HepG2 (cell line): ENCODE data around the gene TNNT3. TPM values are rescaled to one million over a fixed set of nuclear protein-coding genes. Genes with fewer than 3 reads are reported as not detected.

ENCODE experiments used
- ATAC-seq: fragments of 200-7000 bp; cut with Tn5 transposase; 3 replicates; pipeline ENCODE4 v1.9.1; 2020; ENCODE audit warnings: mild to moderate bottlenecking, moderate library complexity
- BruUV-seq: library from RNA; stranded (reverse); fragments of 400-500 nt; replicated peaks from 2 replicates; lab custom pipeline; 2021; lab: Mats Ljungman, UMichigan
- CTCF ChIA-PET: fragments of 300-600 bp; formaldehyde crosslinking; extraction: SDS; loops from one replicate; lab custom pipeline; 2021; ENCODE audit warnings: low total read pairs, inconsistent platforms, low intra/inter-chr PET ratio; lab: Yijun Ruan, JAX
- POLR2A ChIA-PET: fragments of 350-600 bp; sonication (Branson Sonifier 250); formaldehyde crosslinking; loops from one replicate; lab custom pipeline; 2020; ENCODE audit warnings: antibody characterized with exemption, inconsistent platforms; lab: Yijun Ruan, JAX
- DNase-seq: peaks from one replicate; pipeline ENCODE4 v3.0.0-alpha.2; 2015; ENCODE audit warnings: low spot score
- FAIRE-seq: peaks from 3 replicates; lab custom pipeline; 2011; peaks lifted over from hg19 to GRCh38; lab: Jason Lieb, UNC
- H2AFZ ChIP-seq: one replicate; pipeline ENCODE4 v1.6.1; 2011; ENCODE audit warnings: low read length, inconsistent platforms
- H3K27ac ChIP-seq: fragments of 300-600 bp; 3 replicates; pipeline ENCODE4 v1.8.0; 2011; ENCODE audit warnings: mixed run types, mild to moderate bottlenecking, mixed read lengths, low read length, inconsistent platforms; ENCODE audit not compliant: insufficient read depth; ENCODE audit errors: extremely low read length
- H3K27me3 ChIP-seq, 2 experiments: fragments of 200-600 bp in 1 of 2; 2 replicates in 1 of 2; 3 replicates in 1 of 2; pipeline versions ENCODE4 v1.6.0 to v1.8.0; 2011; ENCODE audit warnings: low read length in 2 of 2, mild to moderate bottlenecking in 2 of 2, moderate library complexity in 2 of 2, inconsistent platforms in 1 of 2; ENCODE audit not compliant: insufficient read depth in 2 of 2, control insufficient read depth in 1 of 2
- H3K36me3 ChIP-seq, 2 experiments: fragments of 200-600 bp in 1 of 2; replicated peaks in 1 of 2; 2 replicates in 1 of 2; 3 replicates in 1 of 2; pipeline versions ENCODE4 v1.5.1 to v1.8.0; 2011; ENCODE audit warnings: low read length in 2 of 2, inconsistent platforms in 1 of 2; ENCODE audit not compliant: insufficient read depth in 2 of 2, control insufficient read depth in 1 of 2
- H3K4me1 ChIP-seq: 2 replicates; pipeline ENCODE4 v1.5.1; 2012; ENCODE audit warnings: low read length, inconsistent platforms; ENCODE audit not compliant: insufficient read depth
- H3K4me2 ChIP-seq: 2 replicates; pipeline ENCODE4 v1.6.0; 2011; ENCODE audit warnings: low read depth, low read length, inconsistent platforms
- H3K4me3 ChIP-seq, 3 experiments: fragments of 200-600 bp in 1 of 3; sonication (generic), shearing (Covaris generic) in 1 of 3; replicated peaks in 1 of 3; 2 replicates each; pipeline ENCODE4 v1.5.1; 2011 to 2016; ENCODE audit warnings: low read length in 3 of 3, inconsistent platforms in 2 of 3, low read depth in 2 of 3, mild to moderate bottlenecking in 2 of 3, control low read depth in 1 of 3, mixed read lengths in 1 of 3; ENCODE audit not compliant: insufficient read depth in 1 of 3
- H3K79me2 ChIP-seq: one replicate; pipeline ENCODE4 v1.6.1; 2011; ENCODE audit warnings: low read length, inconsistent platforms; ENCODE audit not compliant: insufficient read depth
- H3K9ac ChIP-seq: 2 replicates; pipeline ENCODE4 v1.6.0; 2011; ENCODE audit warnings: mild to moderate bottlenecking, low read depth, low read length, inconsistent platforms; ENCODE audit not compliant: insufficient read depth
- H3K9me3 ChIP-seq: 2 replicates; pipeline ENCODE4 v1.5.1; 2012; ENCODE audit warnings: mild to moderate bottlenecking, low read length
- H4K20me1 ChIP-seq: 2 replicates; pipeline ENCODE4 v1.6.0; 2011; ENCODE audit warnings: inconsistent platforms, mild to moderate bottlenecking, low read length, moderate library complexity; ENCODE audit not compliant: insufficient read depth
- CHD2 ChIP-seq: IDR thresholded peaks from 2 replicates; pipeline ENCODE4 v1.6.1; 2011; ENCODE audit warnings: low read depth, low read length, improper control_type of control experiment
- JARID2 ChIP-seq: sonication (generic); formaldehyde crosslinking; IDR thresholded peaks from 2 replicates; pipeline ENCODE4 v1.8.1; 2023; ENCODE audit warnings: missing genetic modification reagents, inconsistent platforms; ENCODE audit not compliant: insufficient replicate concordance
- LRRFIP1 ChIP-seq: sonication (generic); formaldehyde crosslinking; conservative IDR thresholded peaks from 2 replicates; pipeline ENCODE4 v1.4.0; 2020; ENCODE audit warnings: missing genetic modification reagents
- MAX ChIP-seq: IDR thresholded peaks from 2 replicates; pipeline ENCODE4 v1.6.1; 2012; ENCODE audit warnings: inconsistent platforms
- STAT5B ChIP-seq: sonication (generic); formaldehyde crosslinking; IDR thresholded peaks from 2 replicates; pipeline ENCODE4 v1.4.0; 2020; ENCODE audit warnings: missing genetic modification reagents
- ZFP1 ChIP-seq: IDR thresholded peaks from 2 replicates; pipeline ENCODE4 v1.6.1; 2016
- ZNF235 ChIP-seq: sonication (generic); formaldehyde crosslinking; IDR thresholded peaks from 2 replicates; pipeline ENCODE4 v1.8.1; 2023; ENCODE audit warnings: mild to moderate bottlenecking, missing genetic modification reagents, borderline replicate concordance
- ZNF33B ChIP-seq: sonication (generic); formaldehyde crosslinking; IDR thresholded peaks from 2 replicates; pipeline ENCODE4 v1.5.1; 2020; ENCODE audit warnings: mild to moderate bottlenecking, missing genetic modification reagents
- ZSCAN21 ChIP-seq: sonication (generic); formaldehyde crosslinking; IDR thresholded peaks from 2 replicates; pipeline ENCODE4 v1.8.0; 2022; ENCODE audit warnings: mild to moderate bottlenecking, missing genetic modification reagents, moderate library complexity, borderline replicate concordance
- WGBS: methylation state at CpG from one replicate; pipeline ENCODE4 v1.1.6; 2017; ENCODE audit warnings: low lambda C conversion rate; 5-methylcytosine and 5-hydroxymethylcytosine counted together
- in situ Hi-C: cut with HindIII; loops from 2 replicates; pipeline ENCODE4 v1.10.0; 2017; ENCODE audit warnings: low pct_unique_long_range_greater_than_20kb; ENCODE audit not compliant: extremely low pct_ligation_motif_present
- intact Hi-C: fragments of 100-400 bp; cut with micrococcal nuclease; formaldehyde crosslinking; loops from one replicate; pipeline ENCODE4 v1.10.0; 2022; ENCODE audit not compliant: unreplicated experiment
- polyA plus RNA-seq, 8 experiments: library from polyadenylated mRNA; depleted of rRNA in 3 of 8; stranded (reverse) in 7 of 8; unstranded in 1 of 8; fragments of >200 nt; fragmentation: Illumina TruSeq in 4 of 8; extraction: Trizol in 4 of 8; gene quantifications; 2 replicates each; pipeline versions ENCODE4 v1.2.1 to v1.2.3, GENCODE V29; 2011 to 2016; ENCODE audit warnings: low read depth in 4 of 8, missing spikeins in 1 of 8, mixed read lengths in 1 of 8; ENCODE audit not compliant: insufficient read depth in 1 of 8
- total RNA-seq, 5 experiments: library from RNA; depleted of rRNA; stranded (reverse); fragments of >200 nt; fragmentation: Illumina TruSeq; extraction: Trizol; gene quantifications; 2 replicates each; pipeline ENCODE4 v1.2.3, GENCODE V29; 2016; ENCODE audit warnings: low read depth in 1 of 5
- TF ChIP-seq, protein P1 (sequence below), 2 experiments: fragments of 450-650 bp in 1 of 2; sonication (generic) in 1 of 2; formaldehyde crosslinking in 1 of 2; IDR thresholded peaks; 2 replicates each; pipeline versions ENCODE4 v1.6.1 to v1.8.0; 2016 to 2022; ENCODE audit warnings: antibody characterized with exemption in 1 of 2, mild to moderate bottlenecking in 1 of 2, missing genetic modification reagents in 1 of 2

TNNT3 gene
- total and polyA plus RNA-seq, 2 of the 13 experiments (the other 11 are each of a cell fraction or from before 2014, with no cell fraction given): not detected

GRCh38 chr11:1882265-1883238, 37.0 kb upstream of the TNNT3 start:
- Histone ChIP-seq H4K20me1 (no peaks in the 10 kb centered on the region), H2AFZ (no peak overlapping the region), H3K36me3 (no peaks in the 10 kb centered on the region), H3K9ac (no peak overlapping the region), H3K4me2 (no peak overlapping the region), H3K27me3 (peaks cover 8 to 59% of the 10 kb centered on the region in 2 experiments), H3K27ac (no peak overlapping the region), H3K4me3 (no peak overlapping the region), H3K79me2 (no peaks in the 10 kb centered on the region), H3K4me1 (peaks cover 18% of the 10 kb centered on the region), H3K9me3 (no peaks in the 10 kb centered on the region)
- peak; percentile 49 for DNase-seq
- peak; percentile 43 for FAIRE-seq
- intact Hi-C loops (loop anchor here (1.0 to 5.0 kb wide), 2 partner anchors 268 to 470 kb away; no protein-coding TSS in a partner anchor), in situ Hi-C loops (loop anchor here (5.0 kb wide), 1 partner anchor 270 kb away; no protein-coding TSS in a partner anchor)
- no TSS peak for BruUV-seq
- peak; percentile 91 for ATAC-seq
- 19% methylated on average over 7 of the region's 23 CpGs for WGBS
- ChIA-PET POLR2A (interaction anchor here (0.8 to 1.5 kb wide), 4 partner anchors 106 to 518 kb away, joined by 3 to 21 read pairs (median 5); partner anchors contain the start of gene TSSC4), CTCF (interaction anchor here (0.7 to 7.1 kb wide), 3 partner anchors 242 to 274 kb away, joined by 4 to 108 read pairs (median 5); no protein-coding TSS in a partner anchor)
- TF ChIP-seq MAX (peak; percentile 52; the same call in 1 of the 2 replicates), ZNF235 (no peak; the same call in 1 of the 2 replicates), CHD2 (no peak), ZSCAN21 (CRISPR knock-in tag) (no peak), STAT5B (no peak), ZNF33B (CRISPR knock-in tag) (no peak), JARID2 (CRISPR knock-in tag) (no peak), LRRFIP1 (no peak), ZFP1 (no peak)
- TF ChIP-seq, protein P1, sequence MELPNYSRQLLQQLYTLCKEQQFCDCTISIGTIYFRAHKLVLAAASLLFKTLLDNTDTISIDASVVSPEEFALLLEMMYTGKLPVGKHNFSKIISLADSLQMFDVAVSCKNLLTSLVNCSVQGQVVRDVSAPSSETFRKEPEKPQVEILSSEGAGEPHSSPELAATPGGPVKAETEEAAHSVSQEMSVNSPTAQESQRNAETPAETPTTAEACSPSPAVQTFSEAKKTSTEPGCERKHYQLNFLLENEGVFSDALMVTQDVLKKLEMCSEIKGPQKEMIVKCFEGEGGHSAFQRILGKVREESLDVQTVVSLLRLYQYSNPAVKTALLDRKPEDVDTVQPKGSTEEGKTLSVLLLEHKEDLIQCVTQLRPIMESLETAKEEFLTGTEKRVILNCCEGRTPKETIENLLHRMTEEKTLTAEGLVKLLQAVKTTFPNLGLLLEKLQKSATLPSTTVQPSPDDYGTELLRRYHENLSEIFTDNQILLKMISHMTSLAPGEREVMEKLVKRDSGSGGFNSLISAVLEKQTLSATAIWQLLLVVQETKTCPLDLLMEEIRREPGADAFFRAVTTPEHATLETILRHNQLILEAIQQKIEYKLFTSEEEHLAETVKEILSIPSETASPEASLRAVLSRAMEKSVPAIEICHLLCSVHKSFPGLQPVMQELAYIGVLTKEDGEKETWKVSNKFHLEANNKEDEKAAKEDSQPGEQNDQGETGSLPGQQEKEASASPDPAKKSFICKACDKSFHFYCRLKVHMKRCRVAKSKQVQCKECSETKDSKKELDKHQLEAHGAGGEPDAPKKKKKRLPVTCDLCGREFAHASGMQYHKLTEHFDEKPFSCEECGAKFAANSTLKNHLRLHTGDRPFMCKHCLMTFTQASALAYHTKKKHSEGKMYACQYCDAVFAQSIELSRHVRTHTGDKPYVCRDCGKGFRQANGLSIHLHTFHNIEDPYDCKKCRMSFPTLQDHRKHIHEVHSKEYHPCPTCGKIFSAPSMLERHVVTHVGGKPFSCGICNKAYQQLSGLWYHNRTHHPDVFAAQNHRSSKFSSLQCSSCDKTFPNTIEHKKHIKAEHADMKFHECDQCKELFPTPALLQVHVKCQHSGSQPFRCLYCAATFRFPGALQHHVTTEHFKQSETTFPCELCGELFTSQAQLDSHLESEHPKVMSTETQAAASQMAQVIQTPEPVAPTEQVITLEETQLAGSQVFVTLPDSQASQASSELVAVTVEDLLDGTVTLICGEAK (IDR thresholded peaks at IDR 0.05): no peak
- TF ChIP-seq, protein P1 (CRISPR knock-in tag; IDR thresholded peaks at IDR 0.05): no peak
